Measurements from ENCODE around the gene HOPX. TPM values are rescaled to one million over a fixed set of nuclear protein-coding genes. Genes with fewer than 3 reads are reported as not detected.
A peak's percentile ranks its signal among the peaks of the same experiment; 100 is the strongest.

Gene HOPX
- total RNA-seq, 1 experiment from 2014 or later, result 0.26 TPM

DNA sequence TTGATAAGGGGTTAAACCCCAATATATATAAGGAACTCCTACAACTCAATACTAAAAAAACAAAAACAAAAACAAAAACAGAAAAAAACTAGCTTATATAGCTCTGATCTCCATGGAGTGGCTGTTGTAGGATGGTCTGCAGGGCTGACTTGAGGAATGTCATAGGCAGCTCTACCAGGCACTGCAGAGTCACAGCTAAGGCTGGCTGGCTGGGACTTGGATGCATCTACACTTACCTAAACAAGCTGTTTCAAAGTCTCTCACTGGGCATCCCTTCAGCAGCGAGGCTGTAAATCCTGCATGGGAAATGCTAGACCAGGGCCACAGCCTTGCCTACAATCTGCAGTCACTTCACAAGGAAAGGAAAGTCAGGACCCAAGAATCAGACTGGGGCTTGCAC is 61.3 kb downstream of the HOPX start:
- H3K9me3 Mint-ChIP-seq, result peaks cover 21% of the 10 kb centered on the region
- peak; percentile 20 for DNase-seq (ENCODE audit: low spot score)

DNA sequence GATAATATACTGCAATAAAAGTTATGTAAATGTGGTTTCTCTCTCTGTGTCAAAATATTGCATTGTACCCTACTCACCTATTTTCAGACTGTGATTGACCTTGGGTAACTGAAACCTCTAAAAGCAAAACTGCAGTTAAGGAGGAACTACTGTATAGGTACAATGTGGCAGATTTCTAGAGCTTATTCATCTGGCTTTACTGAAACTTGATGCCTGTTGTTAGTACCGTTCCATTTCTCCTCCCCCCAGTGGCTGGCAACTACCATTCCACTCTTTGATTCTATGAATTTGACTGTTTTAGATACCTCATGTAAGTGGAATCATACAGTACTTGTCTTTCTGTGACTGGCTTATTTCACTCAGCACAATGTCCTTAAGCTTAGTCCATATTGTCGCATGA is 61.9 kb downstream of the HOPX start:
- Mint-ChIP-seq H3K4me3 (no peak overlapping the region), H3K36me3 (peaks cover 7% of the 10 kb centered on the region), H3K4me1 (peaks cover 11% of the 10 kb centered on the region), H3K27ac (no peak overlapping the region), H3K9me3 (peaks cover 18% of the 10 kb centered on the region), H3K27me3 (ENCODE audit: low read depth) (peaks cover 59% of the 10 kb centered on the region)
- ChIA-PET CTCF (interaction anchor here (1.0 to 1.8 kb wide), 7 partner anchors 14 to 217 kb away, joined by 3 to 9 read pairs (median 4); no protein-coding TSS in a partner anchor), POLR2A (no interaction called here)
- no peak for DNase-seq (ENCODE audit: low spot score)
- ATAC-seq, result no peak
- TF ChIP-seq, protein P1, sequence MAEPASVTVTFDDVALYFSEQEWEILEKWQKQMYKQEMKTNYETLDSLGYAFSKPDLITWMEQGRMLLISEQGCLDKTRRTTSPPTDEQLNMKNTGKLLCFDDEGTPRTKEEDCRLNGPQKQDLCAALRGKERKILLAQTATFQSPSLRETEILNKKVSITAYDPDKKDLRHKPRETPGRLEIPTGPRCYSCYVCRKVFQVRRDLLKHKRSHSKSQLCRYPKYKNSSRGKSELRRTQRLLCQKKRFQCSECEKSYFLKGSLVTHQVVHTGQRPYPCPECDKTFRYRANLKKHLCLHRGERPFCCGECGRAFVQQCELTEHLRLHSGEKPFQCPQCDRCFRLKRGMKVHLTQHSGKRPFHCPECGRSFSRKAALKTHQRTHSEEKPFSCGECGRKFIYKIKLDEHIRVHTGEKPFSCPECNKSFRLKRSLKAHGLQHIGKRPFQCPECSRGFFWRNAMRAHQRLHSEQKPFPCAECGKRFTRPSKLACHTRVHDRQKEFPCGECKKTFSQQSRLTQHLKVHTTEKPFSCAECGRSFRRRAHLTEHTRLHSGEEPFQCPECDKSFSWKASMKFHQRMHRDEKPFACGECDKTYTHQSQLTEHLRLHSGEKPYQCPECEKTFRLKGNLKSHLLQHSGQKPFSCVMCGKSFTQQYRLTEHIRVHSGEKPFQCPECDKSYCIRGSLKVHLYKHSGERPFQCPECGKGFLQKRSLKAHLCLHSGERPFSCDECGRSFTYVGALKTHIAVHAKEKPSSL (CRISPR knock-in tag; conservative IDR thresholded peaks at IDR 0.05), result no peak
- TF ChIP-seq ZNF121 (CRISPR knock-in tag; IDR thresholded peaks at IDR 0.05), result no peak
- TF ChIP-seq, protein P2, sequence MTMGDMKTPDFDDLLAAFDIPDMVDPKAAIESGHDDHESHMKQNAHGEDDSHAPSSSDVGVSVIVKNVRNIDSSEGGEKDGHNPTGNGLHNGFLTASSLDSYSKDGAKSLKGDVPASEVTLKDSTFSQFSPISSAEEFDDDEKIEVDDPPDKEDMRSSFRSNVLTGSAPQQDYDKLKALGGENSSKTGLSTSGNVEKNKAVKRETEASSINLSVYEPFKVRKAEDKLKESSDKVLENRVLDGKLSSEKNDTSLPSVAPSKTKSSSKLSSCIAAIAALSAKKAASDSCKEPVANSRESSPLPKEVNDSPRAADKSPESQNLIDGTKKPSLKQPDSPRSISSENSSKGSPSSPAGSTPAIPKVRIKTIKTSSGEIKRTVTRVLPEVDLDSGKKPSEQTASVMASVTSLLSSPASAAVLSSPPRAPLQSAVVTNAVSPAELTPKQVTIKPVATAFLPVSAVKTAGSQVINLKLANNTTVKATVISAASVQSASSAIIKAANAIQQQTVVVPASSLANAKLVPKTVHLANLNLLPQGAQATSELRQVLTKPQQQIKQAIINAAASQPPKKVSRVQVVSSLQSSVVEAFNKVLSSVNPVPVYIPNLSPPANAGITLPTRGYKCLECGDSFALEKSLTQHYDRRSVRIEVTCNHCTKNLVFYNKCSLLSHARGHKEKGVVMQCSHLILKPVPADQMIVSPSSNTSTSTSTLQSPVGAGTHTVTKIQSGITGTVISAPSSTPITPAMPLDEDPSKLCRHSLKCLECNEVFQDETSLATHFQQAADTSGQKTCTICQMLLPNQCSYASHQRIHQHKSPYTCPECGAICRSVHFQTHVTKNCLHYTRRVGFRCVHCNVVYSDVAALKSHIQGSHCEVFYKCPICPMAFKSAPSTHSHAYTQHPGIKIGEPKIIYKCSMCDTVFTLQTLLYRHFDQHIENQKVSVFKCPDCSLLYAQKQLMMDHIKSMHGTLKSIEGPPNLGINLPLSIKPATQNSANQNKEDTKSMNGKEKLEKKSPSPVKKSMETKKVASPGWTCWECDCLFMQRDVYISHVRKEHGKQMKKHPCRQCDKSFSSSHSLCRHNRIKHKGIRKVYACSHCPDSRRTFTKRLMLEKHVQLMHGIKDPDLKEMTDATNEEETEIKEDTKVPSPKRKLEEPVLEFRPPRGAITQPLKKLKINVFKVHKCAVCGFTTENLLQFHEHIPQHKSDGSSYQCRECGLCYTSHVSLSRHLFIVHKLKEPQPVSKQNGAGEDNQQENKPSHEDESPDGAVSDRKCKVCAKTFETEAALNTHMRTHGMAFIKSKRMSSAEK (CRISPR knock-in tag; IDR thresholded peaks at IDR 0.05; ENCODE audit: borderline replicate concordance), result no peak
- no peak for TF ChIP-seq FOXK1 (CRISPR knock-in tag; IDR thresholded peaks at IDR 0.05)
- TF ChIP-seq, protein P3, sequence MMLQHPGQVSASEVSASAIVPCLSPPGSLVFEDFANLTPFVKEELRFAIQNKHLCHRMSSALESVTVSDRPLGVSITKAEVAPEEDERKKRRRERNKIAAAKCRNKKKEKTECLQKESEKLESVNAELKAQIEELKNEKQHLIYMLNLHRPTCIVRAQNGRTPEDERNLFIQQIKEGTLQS (CRISPR knock-in tag; conservative IDR thresholded peaks at IDR 0.05), result no peak
- no peak for TF ChIP-seq ELF4 (CRISPR knock-in tag; IDR thresholded peaks at IDR 0.05; ENCODE audit: low read depth)
- TF ChIP-seq, protein P4, sequence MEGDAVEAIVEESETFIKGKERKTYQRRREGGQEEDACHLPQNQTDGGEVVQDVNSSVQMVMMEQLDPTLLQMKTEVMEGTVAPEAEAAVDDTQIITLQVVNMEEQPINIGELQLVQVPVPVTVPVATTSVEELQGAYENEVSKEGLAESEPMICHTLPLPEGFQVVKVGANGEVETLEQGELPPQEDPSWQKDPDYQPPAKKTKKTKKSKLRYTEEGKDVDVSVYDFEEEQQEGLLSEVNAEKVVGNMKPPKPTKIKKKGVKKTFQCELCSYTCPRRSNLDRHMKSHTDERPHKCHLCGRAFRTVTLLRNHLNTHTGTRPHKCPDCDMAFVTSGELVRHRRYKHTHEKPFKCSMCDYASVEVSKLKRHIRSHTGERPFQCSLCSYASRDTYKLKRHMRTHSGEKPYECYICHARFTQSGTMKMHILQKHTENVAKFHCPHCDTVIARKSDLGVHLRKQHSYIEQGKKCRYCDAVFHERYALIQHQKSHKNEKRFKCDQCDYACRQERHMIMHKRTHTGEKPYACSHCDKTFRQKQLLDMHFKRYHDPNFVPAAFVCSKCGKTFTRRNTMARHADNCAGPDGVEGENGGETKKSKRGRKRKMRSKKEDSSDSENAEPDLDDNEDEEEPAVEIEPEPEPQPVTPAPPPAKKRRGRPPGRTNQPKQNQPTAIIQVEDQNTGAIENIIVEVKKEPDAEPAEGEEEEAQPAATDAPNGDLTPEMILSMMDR (IDR thresholded peaks at IDR 0.05), result no peak
- TF ChIP-seq ATF1 (CRISPR knock-in tag; IDR thresholded peaks at IDR 0.05), result no peak
- TF ChIP-seq PRRX2 (CRISPR knock-in tag; IDR thresholded peaks at IDR 0.05), result no peak
- TF ChIP-seq, protein P5, sequence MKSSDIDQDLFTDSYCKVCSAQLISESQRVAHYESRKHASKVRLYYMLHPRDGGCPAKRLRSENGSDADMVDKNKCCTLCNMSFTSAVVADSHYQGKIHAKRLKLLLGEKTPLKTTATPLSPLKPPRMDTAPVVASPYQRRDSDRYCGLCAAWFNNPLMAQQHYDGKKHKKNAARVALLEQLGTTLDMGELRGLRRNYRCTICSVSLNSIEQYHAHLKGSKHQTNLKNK (CRISPR knock-in tag; IDR thresholded peaks at IDR 0.05), result no peak

More for the DNA sequence above, 61.3 kb downstream of the HOPX start:
- Mint-ChIP-seq H3K27me3 (ENCODE audit: low read depth) (peaks cover 52% of the 10 kb centered on the region), H3K4me1 (peaks cover 11% of the 10 kb centered on the region), H3K4me3 (no peak overlapping the region), H3K27ac (no peak overlapping the region), H3K36me3 (peaks cover 11% of the 10 kb centered on the region)
- TF ChIP-seq HMGA2 (CRISPR knock-in tag; IDR thresholded peaks at IDR 0.05), result no peak
- TF ChIP-seq SMAD3 (CRISPR knock-in tag; IDR thresholded peaks at IDR 0.05; ENCODE audit: borderline replicate concordance), result no peak
- TF ChIP-seq, protein P6, sequence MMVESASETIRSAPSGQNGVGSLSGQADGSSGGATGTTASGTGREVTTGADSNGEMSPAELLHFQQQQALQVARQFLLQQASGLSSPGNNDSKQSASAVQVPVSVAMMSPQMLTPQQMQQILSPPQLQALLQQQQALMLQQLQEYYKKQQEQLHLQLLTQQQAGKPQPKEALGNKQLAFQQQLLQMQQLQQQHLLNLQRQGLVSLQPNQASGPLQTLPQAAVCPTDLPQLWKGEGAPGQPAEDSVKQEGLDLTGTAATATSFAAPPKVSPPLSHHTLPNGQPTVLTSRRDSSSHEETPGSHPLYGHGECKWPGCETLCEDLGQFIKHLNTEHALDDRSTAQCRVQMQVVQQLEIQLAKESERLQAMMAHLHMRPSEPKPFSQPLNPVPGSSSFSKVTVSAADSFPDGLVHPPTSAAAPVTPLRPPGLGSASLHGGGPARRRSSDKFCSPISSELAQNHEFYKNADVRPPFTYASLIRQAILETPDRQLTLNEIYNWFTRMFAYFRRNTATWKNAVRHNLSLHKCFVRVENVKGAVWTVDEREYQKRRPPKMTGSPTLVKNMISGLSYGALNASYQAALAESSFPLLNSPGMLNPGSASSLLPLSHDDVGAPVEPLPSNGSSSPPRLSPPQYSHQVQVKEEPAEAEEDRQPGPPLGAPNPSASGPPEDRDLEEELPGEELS (CRISPR knock-in tag; IDR thresholded peaks at IDR 0.05), result no peak
- no peak for TF ChIP-seq ZNF232 (CRISPR knock-in tag; IDR thresholded peaks at IDR 0.05)
- no peak for TF ChIP-seq GABPB1 (CRISPR knock-in tag; IDR thresholded peaks at IDR 0.05)
- TF ChIP-seq IRF2 (CRISPR knock-in tag; IDR thresholded peaks at IDR 0.05; ENCODE audit: borderline replicate concordance, low read depth), result no peak
- TF ChIP-seq, protein P7, sequence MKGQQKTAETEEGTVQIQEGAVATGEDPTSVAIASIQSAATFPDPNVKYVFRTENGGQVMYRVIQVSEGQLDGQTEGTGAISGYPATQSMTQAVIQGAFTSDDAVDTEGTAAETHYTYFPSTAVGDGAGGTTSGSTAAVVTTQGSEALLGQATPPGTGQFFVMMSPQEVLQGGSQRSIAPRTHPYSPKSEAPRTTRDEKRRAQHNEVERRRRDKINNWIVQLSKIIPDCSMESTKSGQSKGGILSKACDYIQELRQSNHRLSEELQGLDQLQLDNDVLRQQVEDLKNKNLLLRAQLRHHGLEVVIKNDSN (CRISPR knock-in tag; IDR thresholded peaks at IDR 0.05), result no peak
- TF ChIP-seq, protein P2 (CRISPR knock-in tag; IDR thresholded peaks at IDR 0.05; ENCODE audit: borderline replicate concordance), result no peak
- CTCF ChIA-PET, result interaction anchor here (0.6 to 1.8 kb wide), 10 partner anchors 15 to 677 kb away, joined by 3 to 9 read pairs (median 4); no protein-coding TSS in a partner anchor
- ATAC-seq, result peak; percentile 65
- POLR2A ChIA-PET, result interaction anchor here (0.6 kb wide), 1 partner anchor 222 kb away, joined by 4 read pairs; no protein-coding TSS in a partner anchor

Data from WTC11 (cell line).